SK-N-SH (cell line): ENCODE data around the gene RPL28. TPM values are rescaled to one million over a fixed set of nuclear protein-coding genes. Genes with fewer than 3 reads are reported as not detected.

Experiments used
- CTCF ChIA-PET: fragments of 300-600, 350-600 bp; formaldehyde crosslinking; extraction: SDS; loops from one replicate; lab custom pipeline; 2021; lab: Yijun Ruan, JAX
- POLR2A ChIA-PET: fragments of 350-600 bp; sonication (Branson Sonifier 250); formaldehyde crosslinking; extraction: SDS; loops from one replicate; lab custom pipeline; 2020; ENCODE audit warnings: antibody characterized with exemption, inconsistent platforms; lab: Yijun Ruan, JAX
- DNase-seq: peaks from one replicate; pipeline ENCODE4 v3.0.0; 2012
- H2AFZ ChIP-seq: fragments of 200-600 bp; sonication (generic); 2 replicates; pipeline ENCODE4 v1.8.1; 2016; ENCODE audit warnings: antibody characterized with exemption, mild to moderate bottlenecking, low read depth
- H3F3A ChIP-seq: fragments of 200-600 bp; sonication (generic); replicated peaks from 2 replicates; pipeline ENCODE3; 2016; ENCODE audit warnings: antibody characterized with exemption, mild to moderate bottlenecking; ENCODE audit not compliant: insufficient read depth
- H3K27ac ChIP-seq, 2 experiments: fragments of 200-500 bp in 1 of 2; fragments of 200-600 bp in 1 of 2; sonication (Bioruptor generic) in 1 of 2; sonication (generic), shearing (Covaris generic) in 1 of 2; 2 replicates each; pipeline versions ENCODE4 v1.5.1 to v1.6.1; 2014 to 2016; ENCODE audit warnings: low read depth in 2 of 2, inconsistent platforms in 1 of 2, low read length in 1 of 2, mild to moderate bottlenecking in 1 of 2, mixed read lengths in 1 of 2
- H3K27me3 ChIP-seq: fragments of 200-600 bp; sonication (generic), shearing (Covaris generic); 2 replicates; pipeline ENCODE4 v1.6.1; 2016; ENCODE audit warnings: mixed run types; ENCODE audit not compliant: insufficient read depth
- H3K36me3 ChIP-seq, 2 experiments: fragments of 200-500 bp in 1 of 2; fragments of 200-600 bp in 1 of 2; sonication (Bioruptor generic) in 1 of 2; sonication (generic) in 1 of 2; replicated peaks in 1 of 2; 2 replicates each; pipeline versions ENCODE3 to v1.5.1; 2014 to 2016; ENCODE audit warnings: low read length in 1 of 2, mild to moderate bottlenecking in 1 of 2; ENCODE audit not compliant: insufficient read depth in 2 of 2, control insufficient read depth in 1 of 2
- H3K4me1 ChIP-seq, 2 experiments: fragments of 200-500 bp in 1 of 2; fragments of 200-600 bp in 1 of 2; sonication (Bioruptor generic) in 1 of 2; sonication (generic), shearing (Covaris generic) in 1 of 2; 2 replicates each; pipeline versions ENCODE4 v1.5.1 to v1.6.1; 2014 to 2016; ENCODE audit warnings: low read depth in 1 of 2, low read length in 1 of 2, mixed run types in 1 of 2; ENCODE audit not compliant: insufficient read depth in 2 of 2, control insufficient read depth in 1 of 2
- H3K4me2 ChIP-seq: fragments of 200-600 bp; sonication (generic), shearing (Covaris generic); 2 replicates; pipeline ENCODE4 v1.6.1; 2017; ENCODE audit warnings: mixed run types
- H3K4me3 ChIP-seq, 2 experiments: fragments of 200-500 bp in 1 of 2; fragments of 200-600 bp in 1 of 2; sonication (Bioruptor generic) in 1 of 2; sonication (generic), shearing (Covaris generic) in 1 of 2; 2 replicates each; pipeline versions ENCODE4 v1.5.1 to v1.8.1; 2014 to 2016; ENCODE audit warnings: low read depth in 2 of 2, inconsistent platforms in 1 of 2, low read length in 1 of 2, mild to moderate bottlenecking in 1 of 2, mixed read lengths in 1 of 2, moderate library complexity in 1 of 2
- H3K79me2 ChIP-seq: fragments of 200-600 bp; sonication (generic); 2 replicates; pipeline ENCODE4 v1.8.1; 2017; ENCODE audit warnings: mild to moderate bottlenecking; ENCODE audit not compliant: insufficient read depth
- H3K9ac ChIP-seq: fragments of 200-600 bp; sonication (generic); 2 replicates; pipeline ENCODE4 v1.6.1; 2017; ENCODE audit warnings: mixed run types
- H3K9me2 ChIP-seq: fragments of 200-600 bp; sonication (generic); 2 replicates; pipeline ENCODE4 v1.6.1; 2017; ENCODE audit warnings: mixed run types
- H3K9me3 ChIP-seq: fragments of 200-600 bp; sonication (generic); 2 replicates; pipeline ENCODE4 v1.6.1; 2017; ENCODE audit warnings: mixed run types, mild to moderate bottlenecking, moderate library complexity
- H4K20me1 ChIP-seq: fragments of 200-600 bp; sonication (generic); 2 replicates; pipeline ENCODE4 v1.6.1; 2017; ENCODE audit warnings: mild to moderate bottlenecking, mixed run types; ENCODE audit not compliant: insufficient read depth
- CHD2 ChIP-seq: fragments of 150-350 bp; IDR thresholded peaks from 2 replicates; pipeline ENCODE4 v1.6.1; 2018; ENCODE audit warnings: low read length; ENCODE audit not compliant: partially characterized antibody
- CTCF ChIP-seq: fragments of 200-600 bp; sonication (generic); IDR thresholded peaks from 2 replicates; pipeline ENCODE4 v1.6.1; 2017; ENCODE audit warnings: antibody characterized with exemption, mild to moderate bottlenecking, moderate library complexity
- EZH2phosphoT487 ChIP-seq: fragments of 200-600 bp; sonication (generic); IDR thresholded peaks from 2 replicates; pipeline ENCODE4 v1.6.1; 2017; ENCODE audit warnings: low read depth, mixed run types, mild to moderate bottlenecking, antibody characterized with exemption, moderate library complexity, borderline replicate concordance
- FOSL2 ChIP-seq: IDR thresholded peaks from 2 replicates; pipeline ENCODE4 v1.4.0; 2012; ENCODE audit warnings: low read depth, mild to moderate bottlenecking, moderate library complexity, borderline replicate concordance
- FOXJ3 ChIP-seq: sonication (generic); formaldehyde crosslinking; IDR thresholded peaks from 2 replicates; pipeline ENCODE4 v1.5.1; 2020; ENCODE audit warnings: mild to moderate bottlenecking, missing genetic modification reagents
- FOXM1 ChIP-seq: IDR thresholded peaks from 2 replicates; pipeline ENCODE4 v1.4.0; 2012; ENCODE audit warnings: low read depth, mild to moderate bottlenecking
- IRF3 ChIP-seq: fragments of 150-350 bp; IDR thresholded peaks from 2 replicates; pipeline ENCODE4 v1.6.1; 2016; ENCODE audit warnings: mild to moderate bottlenecking, low read depth, low read length
- JUND ChIP-seq: IDR thresholded peaks from 2 replicates; pipeline ENCODE4 v1.4.0; 2012
- MEF2A ChIP-seq: IDR thresholded peaks from 2 replicates; pipeline ENCODE4 v1.4.0; 2012; ENCODE audit warnings: low read depth, borderline replicate concordance
- NRF1 ChIP-seq: IDR thresholded peaks from 2 replicates; pipeline ENCODE4 v1.6.1; 2012; ENCODE audit warnings: low read depth, mild to moderate bottlenecking, low read length
- PBX3 ChIP-seq: IDR thresholded peaks from 2 replicates; pipeline ENCODE4; 2012
- RAD21 ChIP-seq: IDR thresholded peaks from 2 replicates; pipeline ENCODE4 v1.6.1; 2012; ENCODE audit warnings: mild to moderate bottlenecking, low read length
- RXRA ChIP-seq: IDR thresholded peaks from 2 replicates; pipeline ENCODE4 v1.4.0; 2012; ENCODE audit warnings: low read depth, mild to moderate bottlenecking, borderline replicate concordance
- SIN3A ChIP-seq: IDR thresholded peaks from 2 replicates; pipeline ENCODE4 v1.6.1; 2012; ENCODE audit warnings: low read depth, mild to moderate bottlenecking, low read length, moderate library complexity, borderline replicate concordance
- SMC3 ChIP-seq: IDR thresholded peaks from 2 replicates; pipeline ENCODE4 v1.6.1; 2012; ENCODE audit warnings: low read depth, low read length, improper control_type of control experiment
- TEAD4 ChIP-seq: IDR thresholded peaks from 2 replicates; pipeline ENCODE4 v1.4.0; 2012; ENCODE audit warnings: mild to moderate bottlenecking, borderline replicate concordance; ENCODE audit not compliant: insufficient read depth
- USF2 ChIP-seq: fragments of 150-350 bp; IDR thresholded peaks from 2 replicates; pipeline ENCODE4 v1.6.1; 2017; ENCODE audit warnings: antibody characterized with exemption, low read length, low read depth, borderline replicate concordance
- YY1 ChIP-seq: IDR thresholded peaks from 2 replicates; pipeline ENCODE4 v1.4.0; 2012; ENCODE audit warnings: low read depth, mild to moderate bottlenecking
- WGBS: methylation state at CpG from one replicate; pipeline ENCODE4 v1.1.6; 2017; ENCODE audit warnings: low lambda C conversion rate; 5-methylcytosine and 5-hydroxymethylcytosine counted together
- polyA plus RNA-seq, 3 experiments: library from polyadenylated mRNA; depleted of rRNA; stranded (reverse); fragments of >200 nt; gene quantifications; 2 replicates each; pipeline ENCODE4 v1.2.3, GENCODE V29; 2012

RPL28 gene
- polyA plus RNA-seq, 1 of the 3 experiments (the other 2 are of a cell fraction): 2,368 TPM

- Histone ChIP-seq H3K79me2 (peaks cover 57% of the 10 kb centered on the region), H3K4me1 (peaks cover 12 to 29% of the 10 kb centered on the region in 2 experiments; a peak in 3 of 4 replicates), H4K20me1 (peaks cover 51% of the 10 kb centered on the region), H3F3A (peaks cover 23% of the 10 kb centered on the region), H3K9me3 (no peaks in the 10 kb centered on the region), H3K4me2 (peak overlapping the region; percentile 94), H2AFZ (no peak overlapping the region)
- POLR2A ChIA-PET: interaction anchor here (1.1 to 1.9 kb wide), 5 partner anchors 14 to 105 kb away, joined by 3 to 33 read pairs (median 7); no protein-coding TSS in a partner anchor
- DNase-seq: no peak
- CTCF ChIA-PET: interaction anchor here (1.1 to 1.5 kb wide), 3 partner anchors 12 to 98 kb away, joined by 3 to 7 read pairs (median 3); no protein-coding TSS in a partner anchor
- TF ChIP-seq CTCF (no peak), MEF2A (no peak), TEAD4 (no peak), CHD2 (no peak), JUND (no peak), FOXJ3 (CRISPR knock-in tag) (no peak), SIN3A (no peak), EZH2phosphoT487 (no peak), NRF1 (no peak), SMC3 (no peak), RAD21 (no peak), FOSL2 (no peak), PBX3 (no peak), RXRA (no peak), USF2 (no peak), YY1 (no peak), FOXM1 (no peak), IRF3 (no peak)
- TF ChIP-seq, all 33 proteins: peak for 0
- 47% methylated on average over 14 of the region's 14 CpGs for WGBS
- peak overlapping the region; percentile 82 to 85 for H3K4me3 ChIP-seq
- peaks cover 24 to 27% of the 10 kb centered on the region in 2 experiments for H3K36me3 ChIP-seq
- no peaks in the 10 kb centered on the region for H3K9me2 ChIP-seq
- H3K9ac ChIP-seq: peak overlapping the region; percentile 99
- no peaks in the 10 kb centered on the region for H3K27me3 ChIP-seq
- peak overlapping the region; percentile 97 to 98; a peak in 2 of 4 replicates for H3K27ac ChIP-seq
Measured at GRCh38 chr19:55406091-55406825, 20.5 kb downstream of the RPL28 start.
